ENCODE measurements around the gene TFB1M.
"Not testable (repeated sequence)": the region's sequence is repeated elsewhere in the genome, so short reads cannot be mapped to it uniquely, and the experiment has no call there.

TFB1M gene

GRCh38 chr6:155314092-155314772 lies at the start of gene TFB1M:
TSS of gene TFB1M (minus strand) at chr6:155314484. CDS start at chr6:155314428, 56 bp downstream.
- peak; percentile 96 to 97 for DNase-seq

- DNase-seq, result not testable (repeated sequence)
Measured at GRCh38 chr6:155364021-155364420, 49.7 kb upstream of the TFB1M start.

GRCh38 chr6:155362968-155363632 lies 48.8 kb upstream of the TFB1M start:
- not testable (repeated sequence) for DNase-seq

- DNase-seq, result no peak
Measured at GRCh38 chr6:155354167-155354566, 39.9 kb upstream of the TFB1M start.

GRCh38 chr6:155352811-155353210 lies 38.5 kb upstream of the TFB1M start:
- DNase-seq, result no peak

- DNase-seq, result no peak
Measured at GRCh38 chr6:155352130-155352420, 37.8 kb upstream of the TFB1M start.

- DNase-seq, result no peak
Measured at GRCh38 chr6:155351273-155352129, 37.2 kb upstream of the TFB1M start.

GRCh38 chr6:155349956-155350355 lies 35.7 kb upstream of the TFB1M start:
- no peak for DNase-seq

- no peak for DNase-seq
Measured at GRCh38 chr6:155349129-155349528, 34.8 kb upstream of the TFB1M start.

- DNase-seq, result no peak
Measured at GRCh38 chr6:155347800-155348199, 33.5 kb upstream of the TFB1M start.

GRCh38 chr6:155346957-155347356 lies 32.7 kb upstream of the TFB1M start:
- no peak for DNase-seq

GRCh38 chr6:155344341-155345006 lies 30.2 kb upstream of the TFB1M start:
- DNase-seq, result no peak

GRCh38 chr6:155341130-155341828 lies 27.0 kb upstream of the TFB1M start:
- no peak for DNase-seq

- no peak for DNase-seq
Measured at GRCh38 chr6:155340464-155341129, 26.3 kb upstream of the TFB1M start.

GRCh38 chr6:155339929-155340328 lies 25.6 kb upstream of the TFB1M start:
- DNase-seq, result not testable (repeated sequence)

- DNase-seq, result not testable (repeated sequence)
Measured at GRCh38 chr6:155338237-155338636, 24.0 kb upstream of the TFB1M start.

- no peak for DNase-seq
Measured at GRCh38 chr6:155335265-155335664, 21.0 kb upstream of the TFB1M start.

- DNase-seq, result not testable (repeated sequence)
Measured at GRCh38 chr6:155334073-155334472, 19.8 kb upstream of the TFB1M start.

GRCh38 chr6:155333414-155333813 lies 19.1 kb upstream of the TFB1M start:
- no peak for DNase-seq

- no peak for DNase-seq
Measured at GRCh38 chr6:155330922-155331321, 16.6 kb upstream of the TFB1M start.

- DNase-seq, result no peak
Measured at GRCh38 chr6:155330133-155330734, 15.9 kb upstream of the TFB1M start.

Data from activated CD4-positive, alpha-beta T cell treated with anti-CD3 and anti-CD28 coated beads, Interleukin-2, amount 50 U/mL, for 4 hours (primary cell).